ENCODE measurements around the gene RUNDC1.
"Not testable (repeated sequence)": the region's sequence is repeated elsewhere in the genome, so short reads cannot be mapped to it uniquely, and the experiment has no call there.

The RUNDC1 gene

DNA sequence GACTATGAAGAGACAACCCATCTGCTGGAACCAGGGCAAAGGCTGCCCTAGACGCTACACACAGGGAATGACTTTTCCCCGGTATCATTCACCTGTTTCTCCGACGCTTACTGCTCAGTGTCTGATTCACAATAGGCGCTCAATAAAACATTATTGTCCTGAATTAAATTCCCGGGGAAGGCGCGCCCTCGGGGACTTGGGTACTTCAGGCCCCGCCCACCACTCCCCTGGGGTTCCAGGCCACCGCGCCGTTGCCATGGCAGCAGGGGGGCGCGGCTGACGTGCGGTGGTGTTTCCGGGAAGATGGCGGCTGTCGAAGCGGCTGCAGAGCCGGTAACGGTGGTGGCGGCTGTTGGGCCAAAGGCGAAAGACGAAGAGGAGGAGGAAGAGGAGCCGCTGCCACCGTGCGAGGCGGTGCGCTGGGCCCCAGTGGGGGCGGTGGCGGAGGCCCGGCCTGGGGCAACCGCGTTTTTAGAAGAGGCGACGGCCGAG lies at the start of gene RUNDC1:
RUNDC1 (plus strand) TSS at position 292 of the 492 bp plus-strand sequence; CDS start at position 304, 12 bp downstream.
- peak; percentile 97 for DNase-seq (ENCODE audit: low read depth, low spot score)

DNA sequence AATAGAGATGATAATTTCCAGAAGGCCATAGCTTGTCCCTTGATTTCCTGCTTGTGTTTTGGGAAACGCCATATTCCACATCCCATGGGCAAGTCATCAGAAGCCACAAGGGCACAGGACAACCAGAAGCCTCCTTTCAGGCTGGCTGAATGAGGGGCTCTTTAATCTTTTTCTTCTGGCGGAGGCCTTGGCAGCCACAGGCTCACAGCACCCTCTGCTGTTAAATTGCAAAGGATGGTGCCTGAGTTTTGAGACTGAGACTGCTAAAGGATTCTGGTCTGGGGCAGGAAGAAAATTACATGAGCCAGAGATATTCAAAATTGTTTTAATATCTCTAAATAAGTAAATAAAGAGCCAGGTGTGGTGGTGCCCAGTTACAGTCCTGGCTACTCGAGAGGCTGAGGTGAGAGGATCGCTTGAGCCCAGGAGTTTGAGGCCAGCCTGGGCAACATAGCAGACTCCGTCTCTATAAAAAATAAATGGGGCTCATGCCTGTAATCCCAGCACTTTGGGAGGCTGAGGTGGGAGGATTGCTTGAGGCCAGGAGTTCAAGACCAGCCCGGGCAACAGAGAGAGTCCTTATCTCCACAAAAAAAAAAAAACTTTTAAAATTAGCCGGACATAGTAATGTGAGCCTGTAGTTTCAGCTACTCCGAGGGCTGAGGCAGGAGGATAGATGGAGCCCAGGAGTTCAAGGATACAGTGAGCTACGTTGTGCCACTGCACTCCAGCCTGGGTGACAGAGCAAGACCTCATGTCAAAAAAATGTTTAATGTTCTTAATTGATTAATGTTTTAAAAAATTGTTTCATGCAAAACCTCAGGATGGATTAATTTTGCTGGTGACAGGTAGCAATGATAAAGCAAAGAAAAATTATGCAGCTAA lies 42.4 kb upstream of the RUNDC1 start:
- peak; percentile 78 for DNase-seq (ENCODE audit: low read depth, low spot score)

DNA sequence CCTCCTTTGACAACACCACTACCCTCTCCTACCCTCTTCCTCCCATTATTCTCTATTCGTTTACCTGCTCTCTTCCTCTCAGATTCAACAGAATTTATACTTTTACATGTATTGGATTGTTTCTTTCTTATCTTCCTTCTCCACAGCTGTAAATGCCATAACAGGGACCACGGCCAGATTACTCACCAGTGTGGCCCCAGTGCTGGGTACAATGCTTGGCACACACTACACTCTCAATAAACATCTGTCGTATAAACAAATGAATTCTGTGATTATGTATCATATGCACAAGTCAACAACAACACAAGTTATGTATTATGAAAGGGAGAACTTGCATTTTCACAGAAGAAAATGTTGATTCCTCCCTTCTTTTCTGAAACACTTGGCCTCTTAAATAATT lies 36.2 kb upstream of the RUNDC1 start:
- no peak for DNase-seq (ENCODE audit: low read depth, low spot score)

DNA sequence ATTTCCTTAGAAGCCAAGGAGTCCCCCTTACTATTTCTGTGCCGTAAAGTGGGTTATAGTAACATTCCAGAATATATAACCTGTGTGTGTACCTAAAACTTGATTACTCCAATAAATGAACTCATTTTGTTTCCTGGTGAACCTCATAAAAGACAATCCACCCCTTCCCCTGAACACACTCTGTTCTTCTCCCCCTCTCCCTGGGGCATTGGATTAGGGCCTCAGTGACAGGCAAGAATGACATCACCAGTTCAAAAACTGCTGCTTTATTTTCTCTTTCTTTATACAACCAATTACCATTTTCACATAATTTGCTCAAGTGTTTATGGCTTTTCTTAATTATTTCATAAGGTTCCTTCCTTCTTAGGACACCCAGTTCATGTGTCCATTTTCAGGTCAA lies 33.6 kb upstream of the RUNDC1 start:
- no peak for DNase-seq (ENCODE audit: low read depth, low spot score)

DNA sequence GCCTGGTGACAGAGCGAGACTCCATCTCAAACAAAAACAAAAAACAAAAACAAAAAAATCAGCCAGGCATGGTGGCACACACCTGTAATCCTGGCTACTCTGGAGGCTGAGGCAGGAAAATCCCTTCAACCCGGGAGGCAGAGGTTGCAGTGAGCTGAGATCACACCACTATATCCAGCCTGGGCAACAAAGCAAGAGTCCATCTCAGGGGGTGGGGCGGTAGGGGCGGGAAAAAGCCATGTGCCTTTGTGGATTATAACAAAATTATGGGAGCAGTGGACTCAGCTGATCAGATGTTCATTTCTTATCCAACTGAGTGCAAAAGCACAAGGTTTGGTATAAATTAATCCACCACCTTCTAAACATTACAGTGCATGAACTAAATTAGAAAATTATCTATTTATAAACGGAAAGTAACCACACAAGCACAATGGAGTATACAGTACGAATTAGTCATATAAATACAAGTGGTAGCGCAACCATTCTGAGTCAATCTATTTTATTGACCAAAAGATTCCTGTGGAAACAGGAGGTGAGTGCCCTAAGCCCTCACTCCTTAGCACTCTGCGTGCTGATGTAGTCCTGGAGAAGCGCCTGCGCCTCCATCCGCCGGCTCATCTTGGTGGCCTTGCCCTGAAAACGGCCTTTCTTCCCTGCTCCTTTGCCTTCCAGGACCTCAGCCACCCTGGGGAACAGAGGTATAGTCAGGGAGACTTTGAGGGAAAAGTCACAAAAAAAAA lies 30.2 kb upstream of the RUNDC1 start:
- no peak for DNase-seq (ENCODE audit: low read depth, low spot score)

DNA sequence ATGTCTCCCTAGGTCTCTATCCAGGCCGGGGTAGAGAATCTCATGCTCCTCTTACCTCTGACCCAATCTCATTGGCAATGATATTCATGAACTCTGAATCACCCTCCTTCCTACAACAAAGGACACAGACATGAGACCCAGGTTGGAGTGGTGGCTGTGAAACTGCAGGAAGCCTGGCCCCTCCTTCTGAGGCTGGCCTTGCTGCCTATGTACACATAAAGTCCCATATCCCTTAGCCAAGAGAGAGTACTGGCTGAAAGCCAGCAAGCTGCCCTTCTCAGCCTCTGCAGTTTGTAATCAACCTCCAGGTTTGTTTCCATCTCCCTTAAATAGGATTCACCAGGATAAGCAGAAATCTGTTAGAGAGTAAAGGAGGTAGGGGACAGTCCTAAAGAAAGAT lies 26.7 kb upstream of the RUNDC1 start:
- DNase-seq (ENCODE audit: low read depth, low spot score), result no peak

DNA sequence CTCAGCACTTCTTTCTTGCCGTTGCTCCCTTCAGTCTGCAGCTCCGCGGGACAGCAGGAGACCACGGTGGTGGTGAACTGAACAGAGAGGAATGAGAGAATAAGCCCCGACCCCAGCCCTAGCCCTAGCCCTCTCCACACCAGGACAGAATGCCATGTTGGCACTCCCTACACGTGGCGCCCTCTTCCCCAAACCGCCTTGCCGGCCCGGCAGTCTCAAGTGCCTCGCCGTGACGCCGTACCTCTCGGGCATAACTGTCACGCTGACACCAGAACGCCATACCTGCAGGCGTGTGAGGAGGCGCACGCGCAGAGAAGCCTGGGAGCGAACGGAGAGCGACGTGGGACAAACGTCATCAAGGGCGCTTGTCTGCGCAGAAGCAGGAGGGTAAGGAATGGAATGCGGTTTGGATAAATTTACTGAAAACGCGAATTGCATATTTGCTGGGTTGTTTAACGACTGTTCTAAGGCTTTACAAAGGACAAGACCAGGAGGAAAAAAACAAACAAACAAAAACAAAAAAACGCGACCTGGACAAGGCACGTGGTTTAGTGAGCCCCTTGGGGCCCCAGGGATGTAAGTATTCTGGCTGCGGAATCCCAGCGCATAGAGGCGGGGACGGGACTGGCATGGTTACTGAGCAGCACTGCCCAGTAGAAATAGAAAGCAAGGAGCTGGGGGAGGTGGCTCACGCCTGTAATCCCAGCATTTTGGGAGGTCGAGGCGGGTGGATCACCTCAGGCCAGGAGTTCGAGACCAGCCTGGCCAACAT lies 16.0 kb upstream of the RUNDC1 start, which contains the start of gene AARSD1:
AARSD1 (minus strand) TSS at position 294 of the 772 bp plus-strand sequence; CDS start at position 280, 14 bp downstream.
- DNase-seq (ENCODE audit: low read depth, low spot score), result peak; percentile 98

DNA sequence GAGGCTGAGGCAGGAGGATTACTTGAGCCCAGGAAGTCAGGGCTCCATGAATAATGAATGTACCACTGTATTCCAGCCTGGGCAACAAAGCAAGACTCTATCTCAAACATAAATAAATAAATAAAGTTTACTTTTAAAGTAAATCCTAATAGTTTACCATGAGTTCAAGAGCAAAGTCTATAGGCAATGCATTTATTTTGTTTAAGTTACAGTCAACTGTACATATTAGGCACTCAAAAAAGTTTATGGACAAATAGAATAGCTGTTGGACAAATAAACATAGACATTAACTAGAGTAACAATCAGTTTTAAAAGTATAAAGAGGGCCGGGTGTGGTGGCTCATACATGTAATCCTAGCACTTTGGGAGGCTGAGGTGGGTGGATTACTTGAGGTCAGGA lies 12.4 kb upstream of the RUNDC1 start:
- no peak for DNase-seq (ENCODE audit: low read depth, low spot score)

DNA sequence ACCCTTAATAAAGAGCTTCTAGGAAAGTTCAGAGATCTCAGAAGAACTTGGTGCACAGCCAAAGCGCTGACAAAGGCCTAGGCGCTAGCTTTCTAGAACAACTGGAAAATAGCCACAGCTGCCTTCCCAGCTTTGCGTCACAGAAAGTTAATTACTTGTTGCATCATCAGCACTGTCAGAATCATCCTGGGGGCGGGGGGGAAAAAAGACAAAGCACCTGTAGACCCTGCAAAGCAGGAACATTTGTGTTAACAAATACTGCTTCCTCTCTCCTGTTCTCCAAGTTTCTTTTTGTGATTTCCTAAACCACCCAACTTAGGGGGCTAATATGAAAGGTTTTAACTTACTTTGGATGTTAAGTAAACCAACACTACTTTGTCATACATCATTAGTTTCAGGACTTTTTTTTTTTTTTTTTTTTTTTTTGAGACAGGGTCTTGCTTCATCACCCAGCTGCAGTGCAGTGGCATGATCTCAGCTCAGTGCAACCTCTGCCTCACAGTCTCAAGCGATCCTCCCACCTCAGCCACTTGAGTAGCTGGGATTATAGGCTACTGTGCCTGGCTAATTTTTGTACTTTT lies 11.3 kb upstream of the RUNDC1 start:
- DNase-seq (ENCODE audit: low read depth, low spot score), result no peak

DNA sequence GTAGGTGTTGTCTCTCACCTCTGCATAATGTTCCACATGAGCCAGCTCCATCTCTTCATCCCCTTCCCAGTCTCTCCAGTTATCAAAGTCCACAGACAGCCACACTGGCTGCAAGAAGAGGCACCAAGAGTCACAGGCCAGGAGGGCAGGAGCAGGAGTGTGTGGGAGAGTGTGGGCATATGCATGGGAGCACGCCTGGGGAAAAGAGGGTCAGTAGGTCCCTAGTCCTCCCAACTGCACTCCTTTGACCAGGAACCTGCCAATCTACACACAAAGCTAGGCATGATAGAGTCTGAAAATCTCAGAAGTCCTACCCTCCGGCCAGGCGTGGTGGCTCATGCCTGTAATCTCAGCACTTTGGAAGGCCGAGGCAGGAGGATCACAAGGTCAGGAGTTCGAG lies 8.8 kb upstream of the RUNDC1 start:
- DNase-seq (ENCODE audit: low read depth, low spot score), result no peak

DNA sequence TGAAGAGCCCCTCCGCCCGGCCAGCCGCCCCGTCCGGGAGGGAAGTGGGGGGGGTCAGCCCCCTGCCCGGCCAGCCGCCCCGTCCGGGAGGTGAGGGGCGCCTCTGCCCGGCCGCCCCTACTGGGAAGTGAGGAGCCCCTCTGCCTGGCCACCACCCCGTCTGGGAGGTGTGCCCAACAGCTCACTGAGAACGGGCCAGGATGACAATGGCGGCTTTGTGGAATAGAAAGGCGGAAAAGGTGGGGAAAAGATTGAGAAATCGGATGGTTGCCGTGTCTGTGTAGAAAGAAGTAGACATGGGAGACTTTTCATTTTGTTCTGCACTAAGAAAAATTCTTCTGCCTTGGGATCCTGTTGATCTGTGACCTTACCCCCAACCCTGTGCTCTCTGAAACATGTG lies 7.0 kb upstream of the RUNDC1 start:
- DNase-seq (ENCODE audit: low read depth, low spot score), result not testable (repeated sequence)

DNA sequence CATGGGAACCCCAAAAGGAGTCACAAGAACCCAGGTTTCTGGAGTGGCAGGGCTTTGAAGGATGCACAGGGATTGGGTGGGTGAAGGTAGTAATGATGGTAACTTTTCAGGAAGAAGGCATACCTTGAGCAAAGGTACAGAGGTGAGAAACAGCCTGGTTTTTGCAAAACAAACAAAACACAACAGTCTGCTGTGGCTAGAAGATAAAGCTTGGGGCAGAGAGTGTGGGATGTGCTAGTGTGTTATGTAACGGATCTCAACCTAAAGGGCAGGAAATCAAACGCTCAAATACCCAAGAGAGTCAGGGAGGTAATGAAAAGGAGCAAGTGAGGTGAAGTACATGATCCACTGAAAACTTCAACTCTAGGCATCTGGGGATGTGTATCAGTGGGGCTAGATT lies 5.1 kb upstream of the RUNDC1 start:
- no peak for DNase-seq (ENCODE audit: low read depth, low spot score)

DNA sequence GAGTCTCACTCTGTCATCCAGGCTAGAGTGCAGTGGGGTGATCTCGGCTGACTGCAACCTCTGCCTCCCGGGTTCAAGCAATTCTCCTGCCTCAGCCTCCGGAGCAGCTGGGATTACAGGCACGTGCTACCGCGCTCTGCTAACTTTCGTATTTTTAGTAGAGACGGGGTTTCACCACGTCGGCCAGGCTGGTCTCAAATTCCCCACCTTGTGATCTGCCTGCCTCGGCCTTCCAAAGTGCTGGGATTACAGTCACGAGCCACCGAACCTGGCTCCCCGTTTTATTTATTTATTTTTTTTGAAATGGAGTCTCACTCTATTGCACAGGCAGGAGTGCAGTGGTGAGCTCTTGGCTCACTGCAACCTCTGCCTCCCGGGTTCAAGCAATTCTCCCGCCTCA lies 4.7 kb upstream of the RUNDC1 start:
- DNase-seq (ENCODE audit: low read depth, low spot score), result not testable (repeated sequence)

DNA sequence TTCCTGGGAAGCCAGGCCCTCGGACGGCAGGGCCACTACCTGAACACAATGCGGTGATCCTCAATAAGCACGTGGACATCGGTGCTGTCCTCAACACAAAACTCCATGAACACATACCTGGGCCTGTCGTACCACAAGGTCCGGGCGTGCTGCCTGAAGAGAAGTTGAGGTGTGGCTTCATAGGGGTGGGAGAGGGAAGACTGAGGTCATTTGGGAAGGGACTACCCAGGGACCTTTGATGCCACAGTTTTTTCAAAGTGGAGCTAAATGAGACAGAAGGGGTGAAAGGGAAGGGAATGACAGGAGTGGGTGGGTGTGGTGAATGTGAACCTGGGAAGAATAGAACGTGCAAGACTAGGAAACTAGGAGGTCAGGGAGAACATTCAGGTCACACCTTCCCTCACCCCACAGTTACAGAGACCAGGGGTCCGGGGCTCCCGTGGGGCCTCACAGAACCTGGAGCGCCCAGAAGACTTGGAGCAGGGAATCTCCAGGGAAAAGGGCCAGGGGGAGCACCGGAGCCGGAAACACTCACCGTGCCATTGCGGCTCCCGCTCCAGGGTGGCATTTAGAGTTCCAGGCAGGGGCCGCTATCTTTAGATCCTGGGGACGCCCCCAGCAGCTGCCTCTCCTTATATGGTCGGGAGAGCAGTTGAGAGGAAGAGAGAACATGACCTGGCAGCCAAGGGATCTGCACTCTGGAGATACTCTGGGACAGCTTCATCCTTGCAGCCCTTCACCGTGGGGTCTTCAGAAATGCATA lies 673 bp upstream of the RUNDC1 start, which contains the start of gene PTGES3L:
PTGES3L (minus strand) TSS at position 570 of the 763 bp plus-strand sequence; CDS start at position 543, 27 bp downstream.
- DNase-seq (ENCODE audit: low read depth, low spot score), result peak; percentile 66

DNA sequence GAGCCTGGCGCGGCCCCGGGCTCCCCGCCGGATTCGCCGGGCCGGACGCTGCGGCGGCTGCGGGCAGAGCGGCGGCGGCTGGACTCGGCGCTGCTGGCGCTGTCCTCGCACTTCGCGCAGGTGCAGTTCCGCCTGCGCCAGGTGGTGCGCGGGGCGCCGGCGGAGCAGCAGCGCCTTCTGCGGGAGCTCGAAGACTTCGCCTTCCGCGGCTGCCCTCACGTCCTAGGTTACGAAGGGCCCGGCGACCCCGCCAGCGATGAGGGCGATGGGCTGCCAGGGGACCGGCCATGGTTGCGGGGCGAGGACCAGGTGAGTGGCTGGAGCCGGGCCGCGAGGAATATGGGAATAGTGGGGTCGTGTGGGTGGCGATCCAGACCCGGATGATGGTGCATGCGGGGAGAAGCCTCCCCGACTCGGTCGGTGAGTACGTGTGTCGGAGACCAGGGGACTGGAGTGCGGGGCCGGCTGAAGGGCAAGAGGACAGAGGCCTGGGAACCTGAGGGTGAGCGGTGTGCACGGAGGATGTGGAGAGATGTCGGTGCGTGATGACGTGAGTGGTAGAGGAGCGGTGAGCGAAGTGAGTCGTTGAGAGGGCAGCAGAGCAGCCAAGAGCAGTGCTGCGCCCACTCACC lies 517 bp downstream of the RUNDC1 start:
- peak; percentile 67 for DNase-seq (ENCODE audit: low read depth, low spot score)

DNA sequence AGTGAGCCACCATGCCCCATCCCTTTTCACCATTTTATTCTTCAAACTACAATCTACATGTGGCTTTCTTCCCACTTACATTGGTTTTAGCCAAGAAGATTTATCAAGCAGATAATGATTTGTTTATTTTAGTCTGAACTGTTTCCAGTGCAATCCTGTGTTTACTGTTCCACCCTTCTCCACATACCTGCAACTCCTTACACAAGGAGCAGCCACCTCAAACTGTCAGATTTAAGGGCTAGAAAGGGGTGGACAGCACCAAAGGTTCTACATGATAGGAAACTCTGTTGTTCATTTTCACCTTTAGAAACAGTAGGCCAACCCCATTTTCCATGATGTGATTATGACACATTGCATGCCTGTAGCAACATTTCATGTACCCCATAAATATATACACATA lies 1.9 kb downstream of the RUNDC1 start:
- DNase-seq (ENCODE audit: low read depth, low spot score), result no peak

DNA sequence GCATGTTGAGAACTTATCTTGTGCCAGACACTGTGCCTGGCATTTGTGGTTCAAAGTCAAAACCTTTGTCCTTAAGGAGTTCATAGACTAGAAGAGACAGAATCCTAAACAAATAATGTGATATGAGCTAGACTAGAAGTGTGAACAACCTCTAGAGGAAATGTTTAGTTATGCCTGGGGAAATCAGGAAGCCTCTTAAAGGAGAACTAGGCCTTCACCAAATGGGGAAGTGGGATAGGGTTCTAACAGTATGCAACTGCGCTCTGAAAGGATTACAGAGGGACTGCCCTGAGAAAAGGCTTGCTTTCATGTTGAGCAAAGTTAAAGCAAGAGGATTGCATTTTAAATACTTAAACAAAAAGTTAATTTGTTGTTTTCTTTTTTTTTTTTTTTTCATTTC lies 4.9 kb downstream of the RUNDC1 start:
- DNase-seq (ENCODE audit: low read depth, low spot score), result no peak

DNA sequence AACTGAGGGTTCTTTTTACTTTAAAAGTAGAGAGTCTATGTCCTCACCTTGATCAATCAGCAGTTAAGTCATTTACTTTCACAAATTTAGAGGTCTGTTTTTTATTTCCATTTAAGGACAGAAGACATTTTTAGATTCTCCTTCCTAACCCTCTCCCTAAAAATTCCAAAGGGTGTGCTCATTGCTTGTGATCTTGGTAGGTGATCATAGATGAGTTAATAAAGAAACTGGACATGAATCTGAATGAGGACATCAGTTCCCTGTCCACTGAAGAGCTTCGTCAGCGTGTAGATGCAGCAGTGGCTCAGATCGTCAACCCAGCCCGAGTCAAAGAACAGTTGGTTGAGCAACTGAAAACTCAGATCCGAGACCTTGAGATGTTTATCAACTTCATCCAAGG lies 8.8 kb downstream of the RUNDC1 start:
- DNase-seq (ENCODE audit: low read depth, low spot score), result no peak

DNA sequence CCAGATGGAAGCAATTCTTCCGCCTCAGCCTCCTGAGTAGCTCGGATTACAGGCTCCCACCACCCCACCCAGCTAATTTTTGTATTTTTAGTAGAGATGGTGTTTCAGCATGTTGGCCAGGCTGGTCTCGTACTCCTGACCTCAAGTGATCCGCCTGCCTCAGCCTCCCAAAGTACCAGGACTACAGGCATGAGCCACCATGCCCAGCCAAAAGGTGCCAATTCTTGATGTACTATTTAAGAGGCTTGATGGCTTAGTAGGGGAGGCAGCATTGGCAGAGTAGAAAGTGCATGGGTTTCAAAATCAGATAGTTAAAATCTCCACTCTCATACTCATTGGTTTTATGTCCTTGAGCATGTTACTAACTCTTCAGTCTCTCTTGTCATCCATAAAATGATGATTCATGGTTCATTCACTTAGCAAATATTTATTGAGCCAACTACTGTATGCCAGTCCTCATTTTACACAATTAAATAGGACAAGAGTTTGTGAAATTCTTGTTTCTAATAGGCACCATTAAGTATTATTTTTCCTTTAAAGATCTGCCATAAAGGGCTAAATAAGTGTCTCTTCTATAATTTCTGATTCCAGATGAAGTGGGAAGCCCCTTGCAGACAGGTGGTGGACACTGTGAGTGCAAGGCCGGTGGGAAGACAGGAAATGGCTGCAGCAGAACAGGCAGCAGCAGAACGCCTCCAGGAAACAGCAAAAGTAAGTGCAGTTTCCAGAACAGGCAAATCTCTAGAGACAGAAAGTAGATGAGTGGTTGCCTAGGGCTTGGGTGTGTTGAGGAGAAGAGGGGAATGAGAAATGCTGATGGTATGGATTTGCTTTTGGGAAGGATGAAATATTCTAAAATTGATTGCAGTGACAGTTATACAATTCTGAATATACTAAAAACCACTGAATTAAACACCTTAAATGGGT lies 9.6 kb downstream of the RUNDC1 start:
- DNase-seq (ENCODE audit: low read depth, low spot score), result no peak
